Jurkat, Clone E6-1 (cell line): ENCODE data around the gene EIF1. TPM values are rescaled to one million over a fixed set of nuclear protein-coding genes. Genes with fewer than 3 reads are reported as not detected.
"Not testable (repeated sequence)": the region's sequence is repeated elsewhere in the genome, so short reads cannot be mapped to it uniquely, and the experiment has no call there.

Source experiments
- DNase-seq: peaks from one replicate; pipeline ENCODE4 v3.0.0-alpha.2; 2011; ENCODE audit warnings: low read depth, low spot score
- H3K4me3 ChIP-seq: 2 replicates; pipeline ENCODE4 v1.5.1; 2011; ENCODE audit warnings: mild to moderate bottlenecking, low read length, control low read depth, moderate library complexity
- polyA plus RNA-seq: library from polyadenylated mRNA; unstranded; fragments of >200 nt; gene quantifications from one replicate; pipeline ENCODE4 v1.2.1, GENCODE V29; 2012; ENCODE audit warnings: missing spikeins; ENCODE audit not compliant: insufficient read length, insufficient read depth

EIF1 gene
- 676 TPM for polyA plus RNA-seq

- DNase-seq, result peak; percentile 99
- peak within 1 kb of the TSS; percentile 97 for H3K4me3 ChIP-seq
Observed at GRCh38 chr17:41688641-41689496, at the start of gene EIF1. EIF1 (plus strand) TSS chr17:41688885; CDS start chr17:41689039, 154 bp downstream.

- H3K4me3 ChIP-seq, result no peak overlapping the region
- no peak for DNase-seq
Observed at GRCh38 chr17:41638941-41639340, 49.7 kb upstream of the EIF1 start.

GRCh38 chr17:41639492-41640473 lies 48.9 kb upstream of the EIF1 start:
- DNase-seq, result no peak

GRCh38 chr17:41640596-41640995 lies 48.1 kb upstream of the EIF1 start:
- not testable (repeated sequence) for H3K4me3 ChIP-seq, DNase-seq

More at GRCh38 chr17:41639492-41640473, 48.9 kb upstream of the EIF1 start:
- no peak overlapping the region for H3K4me3 ChIP-seq

GRCh38 chr17:41642252-41643156 lies 46.2 kb upstream of the EIF1 start:
- no peak for DNase-seq

GRCh38 chr17:41647038-41647813 lies 41.5 kb upstream of the EIF1 start:
- DNase-seq, result no peak
- H3K4me3 ChIP-seq, result no peak overlapping the region

More at GRCh38 chr17:41642252-41643156, 46.2 kb upstream of the EIF1 start:
- H3K4me3 ChIP-seq, result no peak overlapping the region

GRCh38 chr17:41647940-41648410 lies 40.7 kb upstream of the EIF1 start:
- DNase-seq, result peak; percentile 53
- peak overlapping the region; percentile 45 for H3K4me3 ChIP-seq

GRCh38 chr17:41648411-41649195 lies 40.1 kb upstream of the EIF1 start:
- peak; percentile 62 for DNase-seq
- peak overlapping the region; percentile 45 for H3K4me3 ChIP-seq

- no peak for DNase-seq
- no peak overlapping the region for H3K4me3 ChIP-seq
Observed at GRCh38 chr17:41649923-41650519, 38.7 kb upstream of the EIF1 start.

GRCh38 chr17:41650794-41651624 lies 37.7 kb upstream of the EIF1 start:
- no peak overlapping the region for H3K4me3 ChIP-seq
- DNase-seq, result no peak

GRCh38 chr17:41651625-41652460 lies 36.8 kb upstream of the EIF1 start:
- no peak for DNase-seq
- H3K4me3 ChIP-seq, result no peak overlapping the region

GRCh38 chr17:41652461-41652970 lies 36.2 kb upstream of the EIF1 start:
- no peak overlapping the region for H3K4me3 ChIP-seq
- no peak for DNase-seq

- no peak overlapping the region for H3K4me3 ChIP-seq
- no peak for DNase-seq
Observed at GRCh38 chr17:41653421-41653820, 35.3 kb upstream of the EIF1 start.

GRCh38 chr17:41653892-41654677 lies 34.6 kb upstream of the EIF1 start:
- no peak overlapping the region for H3K4me3 ChIP-seq
- no peak for DNase-seq
